SK-N-SH (cell line): ENCODE results near the gene TEAD1. TPM values are rescaled to one million over a fixed set of nuclear protein-coding genes. Genes with fewer than 3 reads are reported as not detected.

Experiments
- CTCF ChIA-PET: fragments of 300-600, 350-600 bp; formaldehyde crosslinking; extraction: SDS; loops from one replicate; lab custom pipeline; 2021; lab: Yijun Ruan, JAX
- POLR2A ChIA-PET: fragments of 350-600 bp; sonication (Branson Sonifier 250); formaldehyde crosslinking; extraction: SDS; loops from one replicate; lab custom pipeline; 2020; ENCODE audit warnings: antibody characterized with exemption, inconsistent platforms; lab: Yijun Ruan, JAX
- DNase-seq: peaks from one replicate; pipeline ENCODE4 v3.0.0; 2012
- H2AFZ ChIP-seq: fragments of 200-600 bp; sonication (generic); 2 replicates; pipeline ENCODE4 v1.8.1; 2016; ENCODE audit warnings: antibody characterized with exemption, mild to moderate bottlenecking, low read depth
- H3F3A ChIP-seq: fragments of 200-600 bp; sonication (generic); replicated peaks from 2 replicates; pipeline ENCODE3; 2016; ENCODE audit warnings: antibody characterized with exemption, mild to moderate bottlenecking; ENCODE audit not compliant: insufficient read depth
- H3K27ac ChIP-seq, 2 experiments: fragments of 200-500 bp in 1 of 2; fragments of 200-600 bp in 1 of 2; sonication (Bioruptor generic) in 1 of 2; sonication (generic), shearing (Covaris generic) in 1 of 2; 2 replicates each; pipeline versions ENCODE4 v1.5.1 to v1.6.1; 2014 to 2016; ENCODE audit warnings: low read depth in 2 of 2, inconsistent platforms in 1 of 2, low read length in 1 of 2, mild to moderate bottlenecking in 1 of 2, mixed read lengths in 1 of 2
- H3K27me3 ChIP-seq: fragments of 200-600 bp; sonication (generic), shearing (Covaris generic); 2 replicates; pipeline ENCODE4 v1.6.1; 2016; ENCODE audit warnings: mixed run types; ENCODE audit not compliant: insufficient read depth
- H3K36me3 ChIP-seq, 2 experiments: fragments of 200-500 bp in 1 of 2; fragments of 200-600 bp in 1 of 2; sonication (Bioruptor generic) in 1 of 2; sonication (generic) in 1 of 2; replicated peaks in 1 of 2; 2 replicates each; pipeline versions ENCODE3 to v1.5.1; 2014 to 2016; ENCODE audit warnings: low read length in 1 of 2, mild to moderate bottlenecking in 1 of 2; ENCODE audit not compliant: insufficient read depth in 2 of 2, control insufficient read depth in 1 of 2
- H3K4me1 ChIP-seq, 2 experiments: fragments of 200-500 bp in 1 of 2; fragments of 200-600 bp in 1 of 2; sonication (Bioruptor generic) in 1 of 2; sonication (generic), shearing (Covaris generic) in 1 of 2; 2 replicates each; pipeline versions ENCODE4 v1.5.1 to v1.6.1; 2014 to 2016; ENCODE audit warnings: low read depth in 1 of 2, low read length in 1 of 2, mixed run types in 1 of 2; ENCODE audit not compliant: insufficient read depth in 2 of 2, control insufficient read depth in 1 of 2
- H3K4me2 ChIP-seq: fragments of 200-600 bp; sonication (generic), shearing (Covaris generic); 2 replicates; pipeline ENCODE4 v1.6.1; 2017; ENCODE audit warnings: mixed run types
- H3K4me3 ChIP-seq, 2 experiments: fragments of 200-500 bp in 1 of 2; fragments of 200-600 bp in 1 of 2; sonication (Bioruptor generic) in 1 of 2; sonication (generic), shearing (Covaris generic) in 1 of 2; 2 replicates each; pipeline versions ENCODE4 v1.5.1 to v1.8.1; 2014 to 2016; ENCODE audit warnings: low read depth in 2 of 2, inconsistent platforms in 1 of 2, low read length in 1 of 2, mild to moderate bottlenecking in 1 of 2, mixed read lengths in 1 of 2, moderate library complexity in 1 of 2
- H3K79me2 ChIP-seq: fragments of 200-600 bp; sonication (generic); 2 replicates; pipeline ENCODE4 v1.8.1; 2017; ENCODE audit warnings: mild to moderate bottlenecking; ENCODE audit not compliant: insufficient read depth
- H3K9ac ChIP-seq: fragments of 200-600 bp; sonication (generic); 2 replicates; pipeline ENCODE4 v1.6.1; 2017; ENCODE audit warnings: mixed run types
- H3K9me2 ChIP-seq: fragments of 200-600 bp; sonication (generic); 2 replicates; pipeline ENCODE4 v1.6.1; 2017; ENCODE audit warnings: mixed run types
- H3K9me3 ChIP-seq: fragments of 200-600 bp; sonication (generic); 2 replicates; pipeline ENCODE4 v1.6.1; 2017; ENCODE audit warnings: mixed run types, mild to moderate bottlenecking, moderate library complexity
- H4K20me1 ChIP-seq: fragments of 200-600 bp; sonication (generic); 2 replicates; pipeline ENCODE4 v1.6.1; 2017; ENCODE audit warnings: mild to moderate bottlenecking, mixed run types; ENCODE audit not compliant: insufficient read depth
- CHD2 ChIP-seq: fragments of 150-350 bp; IDR thresholded peaks from 2 replicates; pipeline ENCODE4 v1.6.1; 2018; ENCODE audit warnings: low read length; ENCODE audit not compliant: partially characterized antibody
- ELF1 ChIP-seq: IDR thresholded peaks from 2 replicates; pipeline ENCODE4 v1.4.0; 2012
- EZH2phosphoT487 ChIP-seq: fragments of 200-600 bp; sonication (generic); IDR thresholded peaks from 2 replicates; pipeline ENCODE4 v1.6.1; 2017; ENCODE audit warnings: low read depth, mixed run types, mild to moderate bottlenecking, antibody characterized with exemption, moderate library complexity, borderline replicate concordance
- GABPA ChIP-seq: IDR thresholded peaks from 2 replicates; pipeline ENCODE4 v1.4.0; 2012; ENCODE audit warnings: low read depth, mild to moderate bottlenecking
- JUND ChIP-seq: IDR thresholded peaks from 2 replicates; pipeline ENCODE4 v1.4.0; 2012
- NFIC ChIP-seq: IDR thresholded peaks from 2 replicates; pipeline ENCODE4 v1.4.0; 2012; ENCODE audit warnings: borderline replicate concordance
- POLR2AphosphoS5 ChIP-seq: IDR thresholded peaks from 2 replicates; pipeline ENCODE4 v1.6.1; 2012; ENCODE audit warnings: low read depth, low read length
- RFX5 ChIP-seq: IDR thresholded peaks from 2 replicates; pipeline ENCODE4 v1.6.1; 2012; ENCODE audit warnings: mild to moderate bottlenecking, improper control_type of control experiment, low read length
- SMC3 ChIP-seq: IDR thresholded peaks from 2 replicates; pipeline ENCODE4 v1.6.1; 2012; ENCODE audit warnings: low read depth, low read length, improper control_type of control experiment
- TAF1 ChIP-seq: IDR thresholded peaks from 2 replicates; pipeline ENCODE4 v1.6.1; 2012; ENCODE audit warnings: low read depth, mild to moderate bottlenecking, low read length, moderate library complexity, borderline replicate concordance
- YY1 ChIP-seq: IDR thresholded peaks from 2 replicates; pipeline ENCODE4 v1.4.0; 2012; ENCODE audit warnings: low read depth, mild to moderate bottlenecking
- WGBS: methylation state at CpG from one replicate; pipeline ENCODE4 v1.1.6; 2017; ENCODE audit warnings: low lambda C conversion rate; 5-methylcytosine and 5-hydroxymethylcytosine counted together
- polyA plus RNA-seq, 3 experiments: library from polyadenylated mRNA; depleted of rRNA; stranded (reverse); fragments of >200 nt; gene quantifications; 2 replicates each; pipeline ENCODE4 v1.2.3, GENCODE V29; 2012
- TF ChIP-seq, protein P1 (sequence below): IDR thresholded peaks from 2 replicates; pipeline ENCODE4 v1.4.0; 2012; ENCODE audit warnings: low read depth
- TF ChIP-seq, protein P2 (sequence below): fragments of 200-600 bp; sonication (generic); IDR thresholded peaks from 2 replicates; pipeline ENCODE4 v1.6.1; 2017; ENCODE audit warnings: antibody characterized with exemption, mild to moderate bottlenecking, moderate library complexity
- TF ChIP-seq, protein P3 (sequence below): IDR thresholded peaks from 2 replicates; pipeline ENCODE4 v1.6.1; 2012; ENCODE audit warnings: mild to moderate bottlenecking, low read depth, low read length, moderate library complexity
- TF ChIP-seq, protein P4 (sequence below): IDR thresholded peaks from 2 replicates; pipeline ENCODE4 v1.4.0; 2012; ENCODE audit warnings: low read depth, borderline replicate concordance

Gene TEAD1
- polyA plus RNA-seq, 1 of the 3 experiments (the other 2 are of a cell fraction), result 31.2 TPM

DNA sequence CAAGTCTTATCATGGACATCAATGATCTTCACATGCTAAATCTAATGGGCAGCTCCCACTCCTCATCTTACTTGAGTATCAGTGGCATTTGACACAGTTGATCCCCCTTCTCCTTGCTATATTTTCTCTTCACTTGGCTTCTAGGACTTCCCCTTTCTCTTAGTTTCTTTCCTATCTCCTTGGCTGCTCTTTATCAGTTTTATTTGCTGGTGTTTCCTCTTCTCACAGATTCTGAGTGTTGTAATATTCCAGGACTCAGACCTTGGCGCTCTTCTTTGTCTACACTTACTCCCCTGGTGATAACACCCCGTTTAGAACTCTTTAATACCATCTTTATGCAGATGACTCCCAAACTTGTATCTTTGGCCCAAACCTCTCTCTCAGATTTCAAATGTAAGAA, 301.0 kb downstream of the TEAD1 start:
- H3K9me2 ChIP-seq, result no peaks in the 10 kb centered on the region
- CTCF ChIA-PET, result interaction anchor here (0.7 to 4.1 kb wide), 4 partner anchors 11 to 644 kb away, joined by 3 to 29 read pairs (median 3); no protein-coding TSS in a partner anchor
- H3K36me3 ChIP-seq, result no peaks in the 10 kb centered on the region
- H3K79me2 ChIP-seq, result no peaks in the 10 kb centered on the region
- H3K27ac ChIP-seq, result no peak overlapping the region
- POLR2A ChIA-PET, result no interaction called here
- H4K20me1 ChIP-seq, result no peaks in the 10 kb centered on the region
- H3K4me1 ChIP-seq, result no peaks in the 10 kb centered on the region; a peak in 1 of 4 replicates
- H3K27me3 ChIP-seq, result peaks cover 10% of the 10 kb centered on the region; the same call in 1 of the 2 replicates
- no peak overlapping the region for H3K4me3 ChIP-seq
- no peak for DNase-seq
- no peak overlapping the region for H3K9ac ChIP-seq
- no peaks in the 10 kb centered on the region for H3F3A ChIP-seq
- no peak overlapping the region for H2AFZ ChIP-seq
- H3K9me3 ChIP-seq, result no peaks in the 10 kb centered on the region
- WGBS, result 41% methylated on average over 2 of the region's 2 CpGs
- H3K4me2 ChIP-seq, result no peak overlapping the region
- TF ChIP-seq RFX5 (no peak), CHD2 (no peak), NFIC (no peak), EZH2phosphoT487 (no peak), SMC3 (no peak), POLR2AphosphoS5 (no peak), GABPA (no peak), ELF1 (no peak), JUND (no peak), YY1 (no peak), TAF1 (no peak)
- TF ChIP-seq, protein P1, sequence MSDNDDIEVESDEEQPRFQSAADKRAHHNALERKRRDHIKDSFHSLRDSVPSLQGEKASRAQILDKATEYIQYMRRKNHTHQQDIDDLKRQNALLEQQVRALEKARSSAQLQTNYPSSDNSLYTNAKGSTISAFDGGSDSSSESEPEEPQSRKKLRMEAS, result no peak
- TF ChIP-seq, protein P2, sequence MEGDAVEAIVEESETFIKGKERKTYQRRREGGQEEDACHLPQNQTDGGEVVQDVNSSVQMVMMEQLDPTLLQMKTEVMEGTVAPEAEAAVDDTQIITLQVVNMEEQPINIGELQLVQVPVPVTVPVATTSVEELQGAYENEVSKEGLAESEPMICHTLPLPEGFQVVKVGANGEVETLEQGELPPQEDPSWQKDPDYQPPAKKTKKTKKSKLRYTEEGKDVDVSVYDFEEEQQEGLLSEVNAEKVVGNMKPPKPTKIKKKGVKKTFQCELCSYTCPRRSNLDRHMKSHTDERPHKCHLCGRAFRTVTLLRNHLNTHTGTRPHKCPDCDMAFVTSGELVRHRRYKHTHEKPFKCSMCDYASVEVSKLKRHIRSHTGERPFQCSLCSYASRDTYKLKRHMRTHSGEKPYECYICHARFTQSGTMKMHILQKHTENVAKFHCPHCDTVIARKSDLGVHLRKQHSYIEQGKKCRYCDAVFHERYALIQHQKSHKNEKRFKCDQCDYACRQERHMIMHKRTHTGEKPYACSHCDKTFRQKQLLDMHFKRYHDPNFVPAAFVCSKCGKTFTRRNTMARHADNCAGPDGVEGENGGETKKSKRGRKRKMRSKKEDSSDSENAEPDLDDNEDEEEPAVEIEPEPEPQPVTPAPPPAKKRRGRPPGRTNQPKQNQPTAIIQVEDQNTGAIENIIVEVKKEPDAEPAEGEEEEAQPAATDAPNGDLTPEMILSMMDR, result no peak
- TF ChIP-seq, protein P3, sequence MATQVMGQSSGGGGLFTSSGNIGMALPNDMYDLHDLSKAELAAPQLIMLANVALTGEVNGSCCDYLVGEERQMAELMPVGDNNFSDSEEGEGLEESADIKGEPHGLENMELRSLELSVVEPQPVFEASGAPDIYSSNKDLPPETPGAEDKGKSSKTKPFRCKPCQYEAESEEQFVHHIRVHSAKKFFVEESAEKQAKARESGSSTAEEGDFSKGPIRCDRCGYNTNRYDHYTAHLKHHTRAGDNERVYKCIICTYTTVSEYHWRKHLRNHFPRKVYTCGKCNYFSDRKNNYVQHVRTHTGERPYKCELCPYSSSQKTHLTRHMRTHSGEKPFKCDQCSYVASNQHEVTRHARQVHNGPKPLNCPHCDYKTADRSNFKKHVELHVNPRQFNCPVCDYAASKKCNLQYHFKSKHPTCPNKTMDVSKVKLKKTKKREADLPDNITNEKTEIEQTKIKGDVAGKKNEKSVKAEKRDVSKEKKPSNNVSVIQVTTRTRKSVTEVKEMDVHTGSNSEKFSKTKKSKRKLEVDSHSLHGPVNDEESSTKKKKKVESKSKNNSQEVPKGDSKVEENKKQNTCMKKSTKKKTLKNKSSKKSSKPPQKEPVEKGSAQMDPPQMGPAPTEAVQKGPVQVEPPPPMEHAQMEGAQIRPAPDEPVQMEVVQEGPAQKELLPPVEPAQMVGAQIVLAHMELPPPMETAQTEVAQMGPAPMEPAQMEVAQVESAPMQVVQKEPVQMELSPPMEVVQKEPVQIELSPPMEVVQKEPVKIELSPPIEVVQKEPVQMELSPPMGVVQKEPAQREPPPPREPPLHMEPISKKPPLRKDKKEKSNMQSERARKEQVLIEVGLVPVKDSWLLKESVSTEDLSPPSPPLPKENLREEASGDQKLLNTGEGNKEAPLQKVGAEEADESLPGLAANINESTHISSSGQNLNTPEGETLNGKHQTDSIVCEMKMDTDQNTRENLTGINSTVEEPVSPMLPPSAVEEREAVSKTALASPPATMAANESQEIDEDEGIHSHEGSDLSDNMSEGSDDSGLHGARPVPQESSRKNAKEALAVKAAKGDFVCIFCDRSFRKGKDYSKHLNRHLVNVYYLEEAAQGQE, result no peak
- TF ChIP-seq, protein P4, sequence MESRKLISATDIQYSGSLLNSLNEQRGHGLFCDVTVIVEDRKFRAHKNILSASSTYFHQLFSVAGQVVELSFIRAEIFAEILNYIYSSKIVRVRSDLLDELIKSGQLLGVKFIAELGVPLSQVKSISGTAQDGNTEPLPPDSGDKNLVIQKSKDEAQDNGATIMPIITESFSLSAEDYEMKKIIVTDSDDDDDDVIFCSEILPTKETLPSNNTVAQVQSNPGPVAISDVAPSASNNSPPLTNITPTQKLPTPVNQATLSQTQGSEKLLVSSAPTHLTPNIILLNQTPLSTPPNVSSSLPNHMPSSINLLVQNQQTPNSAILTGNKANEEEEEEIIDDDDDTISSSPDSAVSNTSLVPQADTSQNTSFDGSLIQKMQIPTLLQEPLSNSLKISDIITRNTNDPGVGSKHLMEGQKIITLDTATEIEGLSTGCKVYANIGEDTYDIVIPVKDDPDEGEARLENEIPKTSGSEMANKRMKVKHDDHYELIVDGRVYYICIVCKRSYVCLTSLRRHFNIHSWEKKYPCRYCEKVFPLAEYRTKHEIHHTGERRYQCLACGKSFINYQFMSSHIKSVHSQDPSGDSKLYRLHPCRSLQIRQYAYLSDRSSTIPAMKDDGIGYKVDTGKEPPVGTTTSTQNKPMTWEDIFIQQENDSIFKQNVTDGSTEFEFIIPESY, result no peak
